HEK293 (cell line): ENCODE data around the gene MMP15.

Experiments used
- CTCF ChIA-PET: fragments of 350-600 bp; formaldehyde crosslinking; extraction: SDS; loops from one replicate; lab custom pipeline; 2021; ENCODE audit warnings: antibody characterized with exemption; lab: Yijun Ruan, JAX
- POLR2A ChIA-PET: fragments of 300-600 bp; formaldehyde crosslinking; extraction: SDS; loops from one replicate; lab custom pipeline; 2020; ENCODE audit warnings: antibody characterized with exemption, inconsistent platforms; lab: Yijun Ruan, JAX
- H3K27ac ChIP-seq: fragments of 200-500 bp; sonication (Bioruptor generic); 2 replicates; pipeline ENCODE4 v1.5.1; 2014; ENCODE audit warnings: low read depth, low read length, control low read depth, inconsistent platforms; ENCODE audit errors: extremely low read depth
- H3K36me3 ChIP-seq, 2 experiments: fragments of 200-500 bp in 1 of 2; sonication (Bioruptor generic) in 1 of 2; 1 replicate in 1 of 2; 2 replicates in 1 of 2; pipeline ENCODE4 v1.5.1; 2014 to 2017; ENCODE audit warnings: inconsistent platforms in 2 of 2, low read length in 2 of 2; ENCODE audit not compliant: control insufficient read depth in 2 of 2, insufficient read depth in 1 of 2
- H3K4me1 ChIP-seq: fragments of 200-500 bp; sonication (Bioruptor generic); 2 replicates; pipeline ENCODE4 v1.5.1; 2014; ENCODE audit warnings: mild to moderate bottlenecking, low read length, inconsistent platforms; ENCODE audit not compliant: control insufficient read depth, insufficient read depth
- H3K4me3 ChIP-seq: 2 replicates; pipeline ENCODE4 v1.5.1; 2011; ENCODE audit warnings: low read depth, mild to moderate bottlenecking, control low read depth, low read length, moderate library complexity
- H3K9me3 ChIP-seq: fragments of 200-500 bp; sonication (Bioruptor generic); 2 replicates; pipeline ENCODE4 v1.5.1; 2014; ENCODE audit warnings: low read depth, low read length, inconsistent platforms; ENCODE audit not compliant: control insufficient read depth, insufficient read depth
- ATF2 ChIP-seq: fragments of 450-650 bp; formaldehyde crosslinking; IDR thresholded peaks from 2 replicates; pipeline ENCODE4 v1.5.1; 2016; ENCODE audit warnings: missing biosample characterization, missing genetic modification characterization, low read depth
- BCL11A ChIP-seq: fragments of 450-650 bp; formaldehyde crosslinking; IDR thresholded peaks from 2 replicates; pipeline ENCODE4 v1.5.1; 2016; ENCODE audit warnings: low read depth, missing biosample characterization, missing genetic modification characterization
- EGR2 ChIP-seq: fragments of 450-650 bp; formaldehyde crosslinking; IDR thresholded peaks from 2 replicates; pipeline ENCODE4 v1.5.1; 2016; ENCODE audit warnings: low read depth, missing biosample characterization, missing genetic modification characterization
- HOXD13 ChIP-seq: sonication (generic); formaldehyde crosslinking; IDR thresholded peaks from 2 replicates; pipeline ENCODE4 v1.8.0; 2022; ENCODE audit warnings: missing genetic modification reagents, borderline replicate concordance
- PBX3 ChIP-seq: sonication (generic); formaldehyde crosslinking; IDR thresholded peaks from 2 replicates; pipeline ENCODE4 v1.8.1; 2022; ENCODE audit warnings: mild to moderate bottlenecking, moderate library complexity, missing genetic modification reagents
- TSHZ1 ChIP-seq: fragments of 450-650 bp; formaldehyde crosslinking; IDR thresholded peaks from 2 replicates; pipeline ENCODE4 v1.5.1; 2016; ENCODE audit warnings: missing biosample characterization, missing genetic modification characterization, borderline replicate concordance
- ZFHX2 ChIP-seq: fragments of 450-650 bp; formaldehyde crosslinking; conservative IDR thresholded peaks from 2 replicates; pipeline ENCODE4 v1.5.1; 2016; ENCODE audit warnings: missing biosample characterization, missing genetic modification characterization
- ZFP37 ChIP-seq: fragments of 450-650 bp; formaldehyde crosslinking; IDR thresholded peaks from 2 replicates; pipeline ENCODE4 v1.5.1; 2016; ENCODE audit warnings: missing biosample characterization, missing genetic modification characterization
- ZNF10 ChIP-seq: fragments of 450-650 bp; formaldehyde crosslinking; IDR thresholded peaks from 2 replicates; pipeline ENCODE4 v1.5.1; 2017; ENCODE audit warnings: missing biosample characterization, missing genetic modification characterization
- ZNF24 ChIP-seq: fragments of 450-650 bp; formaldehyde crosslinking; IDR thresholded peaks from 2 replicates; pipeline ENCODE4 v1.5.1; 2016; ENCODE audit warnings: missing biosample characterization, missing genetic modification characterization
- ZNF311 ChIP-seq: fragments of 450-650 bp; formaldehyde crosslinking; IDR thresholded peaks from 2 replicates; pipeline ENCODE4 v1.5.1; 2017; ENCODE audit warnings: missing biosample characterization, missing genetic modification characterization, borderline replicate concordance
- ZNF37A ChIP-seq: fragments of 450-650 bp; IDR thresholded peaks from 2 replicates; pipeline ENCODE4 v1.5.1; 2018; ENCODE audit warnings: missing biosample characterization, missing genetic modification characterization
- ZNF398 ChIP-seq: fragments of 450-650 bp; formaldehyde crosslinking; IDR thresholded peaks from 2 replicates; pipeline ENCODE4 v1.5.1; 2017; ENCODE audit warnings: missing biosample characterization, missing genetic modification characterization
- ZNF404 ChIP-seq: fragments of 450-650 bp; formaldehyde crosslinking; IDR thresholded peaks from 2 replicates; pipeline ENCODE4 v1.5.1; 2017; ENCODE audit warnings: missing biosample characterization, missing genetic modification characterization
- ZNF530 ChIP-seq: fragments of 450-650 bp; formaldehyde crosslinking; IDR thresholded peaks from 2 replicates; pipeline ENCODE4 v1.5.1; 2016; ENCODE audit warnings: low read depth, missing biosample characterization, missing genetic modification characterization
- ZNF544 ChIP-seq: fragments of 450-650 bp; formaldehyde crosslinking; IDR thresholded peaks from 2 replicates; pipeline ENCODE4 v1.5.0; 2017; ENCODE audit warnings: missing biosample characterization, missing genetic modification characterization
- ZNF585B ChIP-seq: fragments of 450-650 bp; formaldehyde crosslinking; IDR thresholded peaks from 2 replicates; pipeline ENCODE4 v1.5.1; 2016; ENCODE audit warnings: missing biosample characterization, missing genetic modification characterization
- ZNF629 ChIP-seq: fragments of 450-650 bp; formaldehyde crosslinking; IDR thresholded peaks from 2 replicates; pipeline ENCODE4 v1.5.1; 2017; ENCODE audit warnings: missing biosample characterization, missing genetic modification characterization
- ZNF677 ChIP-seq: fragments of 450-650 bp; IDR thresholded peaks from 2 replicates; pipeline ENCODE4 v1.5.0; 2018; ENCODE audit warnings: missing biosample characterization, mild to moderate bottlenecking, missing genetic modification characterization, moderate library complexity
- ZNF707 ChIP-seq: fragments of 450-650 bp; formaldehyde crosslinking; IDR thresholded peaks from 2 replicates; pipeline ENCODE4 v1.5.1; 2016; ENCODE audit warnings: missing biosample characterization, missing genetic modification characterization
- ZNF777 ChIP-seq: fragments of 450-650 bp; formaldehyde crosslinking; IDR thresholded peaks from 2 replicates; pipeline ENCODE4 v1.5.1; 2017; ENCODE audit warnings: missing biosample characterization, missing genetic modification characterization, borderline replicate concordance
- ZNF791 ChIP-seq: fragments of 450-650 bp; formaldehyde crosslinking; IDR thresholded peaks from 2 replicates; pipeline ENCODE4 v1.5.1; 2016; ENCODE audit warnings: missing biosample characterization, missing genetic modification characterization

Gene MMP15

GRCh38 chr16:57979006-57979585, 46.5 kb upstream of the MMP15 start:
- no peak overlapping the region for H3K27ac ChIP-seq
- TF ChIP-seq EGR2 (tag by site-specific recombination) (peak; percentile 40; the same call in 1 of the 2 replicates), ZNF404 (tag by site-specific recombination) (no peak), ZFHX2 (tag by site-specific recombination) (0 out of 2 replicates have a peak, but pooled peaks have one; percentile 9)
- TF ChIP-seq, all 188 proteins: peak for 2
- no peaks in the 10 kb centered on the region for H3K36me3 ChIP-seq
- POLR2A ChIA-PET: no interaction called here
- H3K4me3 ChIP-seq: no peak overlapping the region
- H3K4me1 ChIP-seq: no peaks in the 10 kb centered on the region
- CTCF ChIA-PET: interaction anchor here (0.6 to 0.7 kb wide), 2 partner anchors 116 to 146 kb away, joined by 3 read pairs; no protein-coding TSS in a partner anchor
- H3K9me3 ChIP-seq: no peaks in the 10 kb centered on the region

GRCh38 chr16:57981636-57982035, 43.9 kb upstream of the MMP15 start:
- Histone ChIP-seq H3K4me3 (no peak overlapping the region), H3K9me3 (no peaks in the 10 kb centered on the region), H3K4me1 (no peaks in the 10 kb centered on the region; the same call in 1 of the 2 replicates), H3K36me3 (no peaks in the 10 kb centered on the region), H3K27ac (no peak overlapping the region)
- POLR2A ChIA-PET: interaction anchor here (0.6 kb wide), 1 partner anchor 118 kb away, joined by 5 read pairs; no protein-coding TSS in a partner anchor
- TF ChIP-seq ZNF544 (tag by site-specific recombination) (no peak), BCL11A (tag by site-specific recombination) (no peak), ZNF24 (tag by site-specific recombination) (no peak), ZNF10 (no peak), ZNF629 (no peak), ZNF398 (tag by site-specific recombination) (no peak)
- CTCF ChIA-PET: interaction anchor here (0.7 to 1.6 kb wide), 2 partner anchors 9 to 19 kb away, joined by 3 read pairs; partner anchors contain the start of gene ZNF319

- no peaks in the 10 kb centered on the region for H3K36me3 ChIP-seq
- H3K4me3 ChIP-seq: no peak overlapping the region
- ChIA-PET POLR2A (no interaction called here), CTCF (interaction anchor here (1.6 kb wide), 1 partner anchor 18 kb away, joined by 3 read pairs; the partner anchor contains the start of gene ZNF319)
- no peak overlapping the region for H3K27ac ChIP-seq
- H3K9me3 ChIP-seq: no peaks in the 10 kb centered on the region
- no peaks in the 10 kb centered on the region; the same call in 1 of the 2 replicates for H3K4me1 ChIP-seq
- TF ChIP-seq ZNF707 (no peak), PBX3 (CRISPR knock-in tag) (no peak), ZNF530 (tag by site-specific recombination) (no peak), ZNF585B (tag by site-specific recombination) (no peak), ZNF791 (no peak), ZNF629 (no peak), ZNF677 (tag by site-specific recombination) (no peak), ZFP37 (no peak), TSHZ1 (tag by site-specific recombination) (no peak), HOXD13 (no peak), ZNF311 (tag by site-specific recombination) (no peak), ZNF777 (tag by site-specific recombination) (no peak), ZNF37A (tag by site-specific recombination) (no peak), ATF2 (no peak)
These were observed 43.2 kb upstream of the MMP15 start for GRCh38 chr16:57982385-57982784.
